ENCODE measurements around the gene EVI2A.
"Not testable (repeated sequence)": the region's sequence is repeated elsewhere in the genome, so short reads cannot be mapped to it uniquely, and the experiment has no call there.

The EVI2A gene, protein sequence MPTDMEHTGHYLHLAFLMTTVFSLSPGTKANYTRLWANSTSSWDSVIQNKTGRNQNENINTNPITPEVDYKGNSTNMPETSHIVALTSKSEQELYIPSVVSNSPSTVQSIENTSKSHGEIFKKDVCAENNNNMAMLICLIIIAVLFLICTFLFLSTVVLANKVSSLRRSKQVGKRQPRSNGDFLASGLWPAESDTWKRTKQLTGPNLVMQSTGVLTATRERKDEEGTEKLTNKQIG

GRCh38 chr17:31321481-31321880, at the start of gene EVI2A:
Gene EVI2A, minus strand, starts transcription at chr17:31321622. Its CDS starts 2,609 bp downstream, at chr17:31319013.
- DNase-seq: peak; percentile 68 to 78

GRCh38 chr17:31369266-31369665, 47.8 kb upstream of the EVI2A start:
- no peak for DNase-seq

DNA sequence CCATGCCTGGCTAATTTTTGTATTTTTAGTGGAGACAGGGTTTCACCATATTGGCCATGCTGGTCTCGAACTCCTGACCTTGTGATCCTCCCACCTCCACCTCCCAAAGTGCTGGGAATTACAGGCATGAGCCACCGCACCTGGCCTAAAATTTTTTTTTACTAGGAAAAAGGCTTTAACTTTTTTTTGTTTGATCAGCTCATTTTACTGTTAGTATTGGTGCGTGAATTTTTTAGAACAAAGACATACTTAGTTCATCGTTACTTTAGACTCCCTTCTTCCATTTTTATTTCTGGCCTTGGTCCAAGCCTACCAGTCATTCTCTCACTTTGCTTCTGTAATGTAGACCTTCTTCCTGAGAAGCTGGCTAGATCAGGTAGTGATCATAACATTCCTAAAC, 44.7 kb upstream of the EVI2A start:
- no peak for DNase-seq

- no peak for DNase-seq
Observed at GRCh38 chr17:31364012-31364411, 42.6 kb upstream of the EVI2A start.

DNA sequence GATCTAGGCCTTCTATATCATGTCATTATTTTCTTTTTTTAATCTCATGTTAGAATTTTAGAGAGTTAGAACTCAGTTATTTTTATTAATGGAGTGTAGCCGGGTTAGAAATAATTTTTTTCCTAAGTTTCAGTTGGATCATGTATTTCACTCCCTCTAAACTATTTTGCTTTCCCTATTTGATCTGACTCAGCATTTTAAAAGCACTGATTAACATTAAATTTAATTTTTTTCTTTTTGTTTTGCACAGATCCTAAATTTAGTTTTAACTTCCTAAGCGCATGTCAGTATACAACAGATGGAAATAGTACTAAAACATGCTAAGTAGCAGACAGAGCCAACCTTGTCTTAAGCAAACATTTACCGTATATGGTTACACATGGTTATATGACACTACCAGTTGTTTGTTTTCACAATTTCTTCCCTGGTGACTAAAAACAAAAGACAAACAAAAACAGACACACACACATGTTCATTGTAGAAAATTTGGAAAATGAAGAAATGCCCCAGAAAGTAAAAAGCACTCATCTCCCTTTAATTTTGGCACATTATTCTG, 36.5 kb upstream of the EVI2A start:
- DNase-seq: no peak

DNA sequence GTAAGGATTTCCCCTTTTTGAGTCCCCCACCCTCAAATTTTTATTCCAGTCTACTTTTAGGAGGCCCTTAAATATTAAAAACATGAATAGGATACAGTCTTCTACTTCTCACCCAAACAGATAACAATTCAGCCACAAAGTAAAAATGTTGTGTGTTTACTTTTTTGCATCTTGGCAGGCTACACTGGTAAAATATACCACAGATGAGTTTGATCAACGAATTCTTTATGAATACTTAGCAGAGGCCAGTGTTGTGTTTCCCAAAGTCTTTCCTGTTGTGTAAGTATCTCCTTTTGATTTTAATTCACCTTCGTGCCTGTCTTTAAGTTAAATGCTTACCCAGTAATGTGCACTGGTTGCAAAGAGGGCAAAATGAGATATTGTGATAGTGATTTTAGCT, 35.7 kb upstream of the EVI2A start:
- DNase-seq: no peak

DNA sequence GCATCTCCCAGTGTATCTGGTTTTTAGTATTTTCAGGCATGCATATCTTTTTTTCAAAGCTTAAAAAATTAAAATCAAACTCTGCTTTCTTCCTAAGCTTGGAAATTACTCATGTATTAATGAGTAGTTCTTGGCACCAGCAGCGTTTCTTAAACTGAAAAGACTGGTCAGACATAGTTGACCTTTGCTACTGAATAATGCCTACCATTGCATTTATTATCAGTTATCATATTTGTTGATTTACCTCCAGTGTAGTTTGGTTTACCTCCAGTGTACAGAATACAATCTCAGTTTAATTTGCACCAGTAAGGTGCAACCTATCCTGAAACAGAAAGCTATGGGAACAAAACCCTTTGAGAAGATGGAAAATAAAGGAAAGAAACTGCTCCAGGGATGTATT, 34.5 kb upstream of the EVI2A start:
- DNase-seq: no peak

DNA sequence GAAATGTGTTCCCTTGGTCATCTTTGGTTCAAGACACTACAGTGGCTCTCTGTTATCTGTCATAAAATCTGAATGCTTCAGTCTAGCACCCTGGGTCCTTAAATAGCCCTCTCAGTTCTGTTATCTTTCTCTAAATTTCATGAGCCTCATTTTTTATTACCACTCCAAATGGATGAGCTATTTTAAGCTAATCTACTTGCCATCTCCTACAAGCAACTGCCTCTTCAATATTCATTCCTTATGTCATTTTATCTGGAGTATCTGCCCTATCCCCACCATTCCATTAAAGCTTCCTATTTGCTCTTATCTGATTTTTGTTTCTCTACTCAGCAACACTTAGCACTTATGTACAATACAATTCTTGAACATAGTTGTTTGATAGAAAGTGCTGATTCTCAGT, 28.0 kb upstream of the EVI2A start:
- no peak for DNase-seq

GRCh38 chr17:31345191-31345747, 23.8 kb upstream of the EVI2A start:
- DNase-seq: not testable (repeated sequence)

DNA sequence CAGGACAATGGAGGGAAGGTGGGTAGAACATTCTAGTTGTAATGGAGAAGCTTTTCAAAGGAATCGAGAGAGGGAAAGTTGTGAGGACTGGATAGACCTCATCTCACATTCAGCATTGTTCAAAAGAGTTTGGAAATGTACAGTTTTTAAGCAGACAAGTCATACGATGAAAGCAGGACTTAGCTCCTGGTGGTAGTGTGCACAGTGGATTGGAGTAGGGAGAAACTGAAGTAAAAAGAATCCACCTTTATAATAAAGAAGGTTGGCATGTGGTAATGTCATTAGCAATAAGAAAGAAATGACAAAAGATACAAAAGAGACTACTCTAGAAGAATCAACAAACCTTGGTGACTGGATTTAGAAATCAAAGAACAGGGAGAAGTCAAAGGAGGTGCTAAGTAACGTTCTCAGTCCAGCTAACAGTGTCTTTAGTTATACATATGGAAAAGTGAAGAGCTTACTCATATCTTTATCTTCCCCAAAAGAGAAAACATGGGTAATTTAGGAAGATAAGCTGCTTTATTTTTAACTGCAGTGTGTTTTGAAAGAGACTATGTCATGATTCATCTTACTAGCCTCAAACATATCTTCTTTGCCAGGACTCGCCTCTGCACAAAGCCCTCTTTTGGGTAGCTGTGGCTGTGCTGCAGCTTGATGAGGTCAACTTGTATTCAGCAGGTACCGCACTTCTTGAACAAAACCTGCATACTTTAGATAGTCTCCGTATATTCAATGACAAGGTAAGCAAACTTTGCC, 18.7 kb upstream of the EVI2A start:
- DNase-seq: no peak

DNA sequence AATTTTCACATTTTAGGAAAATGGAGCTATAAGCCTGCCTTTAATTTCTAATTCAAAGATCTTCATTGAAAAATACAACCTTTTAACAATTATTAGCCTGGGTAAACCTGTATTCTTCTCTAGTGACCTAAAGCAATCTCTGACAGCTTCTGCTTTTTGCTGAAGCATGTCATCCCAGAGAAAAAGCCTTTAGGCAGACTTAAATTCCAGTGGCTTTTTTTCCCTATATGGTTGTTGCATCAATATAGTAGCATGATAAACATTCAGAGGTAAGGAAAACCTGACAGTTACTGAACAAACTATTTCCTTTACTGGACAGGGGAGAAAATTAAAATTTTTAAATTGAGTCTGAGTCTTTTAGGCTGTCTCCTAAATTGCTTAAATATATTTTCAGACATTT, 7.8 kb upstream of the EVI2A start:
- DNase-seq: no peak

- no peak for DNase-seq
Observed at GRCh38 chr17:31328160-31328535, 6.7 kb upstream of the EVI2A start.

- peak; percentile 5 to 38 for DNase-seq
Observed at GRCh38 chr17:31327534-31328159, 6.2 kb upstream of the EVI2A start.

- no peak for DNase-seq
Observed at GRCh38 chr17:31323551-31323950, 2.1 kb upstream of the EVI2A start.

- no peak for DNase-seq
Observed at GRCh38 chr17:31321966-31322365, 544 bp upstream of the EVI2A start.

DNA sequence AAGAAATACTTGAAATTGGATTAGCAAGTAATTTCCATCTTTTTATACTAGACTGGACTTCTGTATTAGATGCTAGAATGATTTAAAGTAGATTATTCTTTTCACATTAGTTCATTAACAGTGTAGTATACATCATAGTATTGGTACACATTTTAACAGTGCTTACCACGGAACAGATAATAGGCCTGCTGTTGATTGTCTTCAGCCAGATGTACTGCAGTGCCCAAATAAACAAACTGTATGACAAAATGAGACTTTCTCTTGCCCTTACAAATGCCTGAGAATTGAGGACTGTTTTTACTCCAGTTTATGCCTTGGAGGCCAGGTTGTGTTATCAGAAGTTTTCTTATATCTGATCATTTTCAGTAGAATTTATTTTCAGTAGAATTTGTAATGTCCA, 631 bp downstream of the EVI2A start:
- peak in 1 of 2 experiments; percentile 24 for DNase-seq

GRCh38 chr17:31320241-31320640, 1.2 kb downstream of the EVI2A start:
- no peak for DNase-seq

DNA sequence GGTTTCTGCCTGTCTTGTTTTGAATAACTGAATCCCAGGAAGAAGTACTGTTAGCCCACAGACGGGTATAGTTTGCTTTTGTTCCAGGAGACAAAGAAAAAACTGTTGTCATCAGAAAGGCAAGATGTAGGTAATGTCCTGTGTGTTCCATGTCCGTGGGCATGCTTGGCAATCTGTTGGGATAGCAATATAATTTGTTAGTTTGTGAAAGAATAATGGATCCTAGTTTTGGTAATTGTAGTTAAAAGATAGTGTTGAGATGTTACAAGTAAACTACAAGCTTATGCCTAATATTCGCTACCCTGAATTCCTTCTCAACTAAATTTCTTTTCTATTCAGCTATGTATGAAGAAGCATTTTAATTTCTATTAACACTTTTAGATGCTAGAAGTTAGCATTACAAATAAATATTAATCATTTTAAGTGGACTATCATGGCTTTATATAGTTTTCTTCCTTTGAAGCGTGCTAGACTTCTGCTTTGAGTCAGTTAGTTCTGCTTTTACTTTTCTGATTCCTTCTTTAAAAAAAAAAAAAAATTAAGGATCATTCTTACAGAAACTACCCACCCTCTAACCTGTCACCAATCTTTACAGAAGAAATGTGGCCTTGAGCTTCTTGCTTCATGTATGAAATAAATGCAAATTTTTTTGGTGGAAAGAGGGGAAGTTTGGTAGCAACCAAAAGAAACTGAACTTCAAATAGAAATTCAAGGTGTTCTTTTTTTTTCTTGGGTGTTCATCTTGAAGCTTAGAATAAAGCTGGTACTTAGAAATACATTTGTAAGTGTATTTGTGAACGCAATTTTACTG, 2.4 kb downstream of the EVI2A start:
- no peak for DNase-seq

GRCh38 chr17:31318298-31318801, 3.1 kb downstream of the EVI2A start:
- DNase-seq: peak in 1 of 2 experiments; percentile 29

GRCh38 chr17:31314782-31315100, 6.7 kb downstream of the EVI2A start:
- no peak for DNase-seq

GRCh38 chr17:31313982-31314781, 7.2 kb downstream of the EVI2A start, which contains the start of gene EVI2B:
Gene EVI2B, minus strand, starts transcription at chr17:31314054. Its CDS starts 8,445 bp downstream, at chr17:31305609.
- peak; percentile 9 to 90 for DNase-seq

DNA sequence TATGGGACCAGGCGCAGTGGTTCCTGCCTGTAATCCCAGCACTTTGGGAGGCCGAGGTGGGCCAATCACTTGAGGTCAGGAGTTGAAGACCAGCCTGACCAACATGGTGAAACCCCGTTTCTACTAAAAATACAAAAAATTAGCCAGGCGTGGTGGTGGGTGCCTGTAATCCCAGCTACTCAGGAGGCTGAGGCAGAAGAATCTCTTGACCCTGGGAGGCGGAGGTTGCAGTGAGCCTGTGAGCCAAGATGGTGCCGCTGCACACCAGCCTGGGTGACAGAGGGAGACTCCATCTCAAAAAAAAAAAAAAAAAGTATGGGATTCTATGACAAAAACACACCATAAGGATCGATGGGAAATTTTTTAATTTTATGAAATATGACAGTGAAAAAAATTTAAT, 9.2 kb downstream of the EVI2A start:
- DNase-seq: not testable (repeated sequence)
